H1 (cell line): Measurements from ENCODE around the gene PRRT1B. TPM values are rescaled to one million over a fixed set of nuclear protein-coding genes. Genes with fewer than 3 reads are reported as not detected.

Experiments
- CTCF ChIA-PET: fragments of 300-600 bp; sonication (Branson Sonifier 250); formaldehyde crosslinking; loops from one replicate; lab custom pipeline; 2021; ENCODE audit not compliant: partially characterized antibody; lab: Charles Lee
- POLR2A ChIA-PET: fragments of 300-600 bp; sonication (Branson Sonifier 250); formaldehyde crosslinking; loops from one replicate; lab custom pipeline; 2021; ENCODE audit warnings: inconsistent platforms; ENCODE audit not compliant: partially characterized antibody; lab: Charles Lee
- DNase-seq, 2 experiments: peaks; one replicate each; pipeline versions ENCODE4 v3.0.0 to v3.0.0-alpha.2; 2010 to 2022; ENCODE audit warnings: low spot score in 2 of 2, low read depth in 1 of 2, mixed read lengths in 1 of 2
- FAIRE-seq: peaks from 2 replicates; lab custom pipeline; 2011; peaks lifted over from hg19 to GRCh38; lab: Jason Lieb, UNC
- H2AFZ ChIP-seq: 2 replicates; pipeline ENCODE4 v1.8.1; 2012; ENCODE audit warnings: low read length, inconsistent platforms
- H2AK5ac ChIP-seq: 2 replicates; pipeline ENCODE4 v1.6.1; 2013; ENCODE audit warnings: low read depth, low read length
- H2BK120ac ChIP-seq: replicated peaks from 2 replicates; pipeline ENCODE3; 2013; ENCODE audit warnings: low read depth, low read length, inconsistent platforms
- H2BK12ac ChIP-seq: 2 replicates; pipeline ENCODE4 v1.6.1; 2013; ENCODE audit warnings: low read depth, low read length
- H2BK15ac ChIP-seq: 2 replicates; pipeline ENCODE4 v1.6.1; 2013; ENCODE audit warnings: low read length
- H2BK20ac ChIP-seq: 2 replicates; pipeline ENCODE4 v1.6.1; 2013; ENCODE audit warnings: low read length
- H2BK5ac ChIP-seq: 2 replicates; pipeline ENCODE4 v1.6.1; 2013; ENCODE audit warnings: low read depth, low read length
- H3K14ac ChIP-seq: 2 replicates; pipeline ENCODE4 v1.6.1; 2013; ENCODE audit warnings: inconsistent platforms; ENCODE audit not compliant: insufficient read length
- H3K18ac ChIP-seq: 2 replicates; pipeline ENCODE4 v1.6.1; 2013; ENCODE audit warnings: low read length; ENCODE audit errors: extremely low read depth
- H3K23ac ChIP-seq: 2 replicates; pipeline ENCODE4 v1.6.1; 2013; ENCODE audit warnings: inconsistent platforms; ENCODE audit not compliant: insufficient read length
- H3K23me2 ChIP-seq: 2 replicates; pipeline ENCODE4 v1.6.1; 2013; ENCODE audit warnings: low read depth, low read length
- H3K27ac ChIP-seq: 2 replicates; pipeline ENCODE4 v1.6.1; 2011; ENCODE audit warnings: low read depth, low read length, inconsistent platforms
- H3K27me3 ChIP-seq, 4 experiments: replicated peaks in 1 of 4; 1 replicate in 1 of 4; 2 replicates in 3 of 4; pipeline versions ENCODE4 v1.6.1 to v1.8.1; 2011 to 2013; ENCODE audit warnings: low read length in 3 of 4, mild to moderate bottlenecking in 3 of 4, inconsistent platforms in 2 of 4, mixed read lengths in 2 of 4, moderate library complexity in 1 of 4; ENCODE audit not compliant: control insufficient read depth in 3 of 4, insufficient read depth in 3 of 4; ENCODE audit errors: extremely low read depth in 1 of 4
- H3K36me3 ChIP-seq, 4 experiments: 2 replicates each; pipeline versions ENCODE4 v1.6.1 to v1.8.1; 2011 to 2013; ENCODE audit warnings: mild to moderate bottlenecking in 4 of 4, low read length in 3 of 4, moderate library complexity in 2 of 4, control low read depth in 1 of 4, inconsistent platforms in 1 of 4; ENCODE audit not compliant: insufficient read depth in 4 of 4, control insufficient read depth in 2 of 4
- H3K4ac ChIP-seq: replicated peaks from 2 replicates; pipeline ENCODE3; 2013; ENCODE audit warnings: low read length, low read depth, mixed read lengths, inconsistent platforms; ENCODE audit not compliant: insufficient read length
- H3K4me1 ChIP-seq, 4 experiments: replicated peaks in 1 of 4; 1 replicate in 1 of 4; 2 replicates in 3 of 4; pipeline versions ENCODE4 v1.6.1 to v1.8.1; 2011 to 2013; ENCODE audit warnings: low read length in 3 of 4, inconsistent platforms in 2 of 4, mixed read lengths in 1 of 4; ENCODE audit not compliant: insufficient read depth in 4 of 4, control insufficient read depth in 3 of 4
- H3K4me2 ChIP-seq, 2 experiments: 2 replicates each; pipeline versions ENCODE4 v1.6.1 to v1.8.1; 2011 to 2013; ENCODE audit warnings: low read depth in 2 of 2, low read length in 2 of 2, control low read depth in 1 of 2, inconsistent platforms in 1 of 2, mild to moderate bottlenecking in 1 of 2; ENCODE audit not compliant: insufficient read depth in 1 of 2
- H3K4me3 ChIP-seq, 4 experiments: fragments of 200-600, 300-600 bp in 1 of 4; sonication (generic), shearing (Covaris generic), sonication (Bioruptor Twin) in 1 of 4; 2 replicates each; pipeline versions ENCODE4 v1.5.1 to v1.8.1; 2011 to 2016; ENCODE audit warnings: low read length in 4 of 4, low read depth in 3 of 4, control low read depth in 2 of 4, inconsistent platforms in 2 of 4, mild to moderate bottlenecking in 2 of 4, mixed read lengths in 1 of 4, moderate library complexity in 1 of 4; ENCODE audit not compliant: insufficient read depth in 2 of 4; ENCODE audit errors: extremely low read depth in 1 of 4
- H3K56ac ChIP-seq: replicated peaks from 2 replicates; pipeline ENCODE3; 2013; ENCODE audit warnings: low read depth, mild to moderate bottlenecking, mixed read lengths, low read length, inconsistent platforms; ENCODE audit not compliant: insufficient read length
- H3K79me1 ChIP-seq: 2 replicates; pipeline ENCODE4 v1.6.1; 2013; ENCODE audit warnings: low read depth, low read length, control low read depth
- H3K79me2 ChIP-seq, 2 experiments: 2 replicates each; pipeline versions ENCODE4 v1.6.1 to v1.8.1; 2012 to 2013; ENCODE audit warnings: low read length in 2 of 2, mild to moderate bottlenecking in 2 of 2, inconsistent platforms in 1 of 2; ENCODE audit not compliant: insufficient read depth in 2 of 2, control insufficient read depth in 1 of 2
- H3K9ac ChIP-seq, 4 experiments: replicated peaks in 1 of 4; 1 replicate in 1 of 4; 2 replicates in 3 of 4; pipeline versions ENCODE4 v1.6.1 to v1.8.1; 2011 to 2013; ENCODE audit warnings: low read depth in 3 of 4, low read length in 3 of 4, control low read depth in 2 of 4, mild to moderate bottlenecking in 2 of 4, moderate library complexity in 2 of 4, inconsistent platforms in 1 of 4; ENCODE audit errors: extremely low read depth in 1 of 4
- H3K9me3 ChIP-seq, 2 experiments: 2 replicates each; pipeline versions ENCODE4 v1.6.1 to v1.8.1; 2012 to 2013; ENCODE audit warnings: mild to moderate bottlenecking in 2 of 2, moderate library complexity in 2 of 2, control low read depth in 1 of 2, inconsistent platforms in 1 of 2, low read depth in 1 of 2, low read length in 1 of 2, mixed read lengths in 1 of 2; ENCODE audit not compliant: insufficient read depth in 2 of 2
- H4K20me1 ChIP-seq, 2 experiments: replicated peaks in 1 of 2; 2 replicates each; pipeline versions ENCODE3 to v1.8.1; 2011 to 2013; ENCODE audit warnings: inconsistent platforms in 2 of 2, low read length in 2 of 2, mild to moderate bottlenecking in 1 of 2; ENCODE audit not compliant: insufficient read depth in 2 of 2, control insufficient read depth in 1 of 2
- H4K5ac ChIP-seq: 2 replicates; pipeline ENCODE4 v1.6.1; 2013; ENCODE audit warnings: low read length, low read depth, mixed read lengths, inconsistent platforms; ENCODE audit not compliant: insufficient read length
- H4K8ac ChIP-seq: 2 replicates; pipeline ENCODE4 v1.8.0; 2013; ENCODE audit warnings: mild to moderate bottlenecking, moderate library complexity, low read length, inconsistent platforms; ENCODE audit not compliant: insufficient read depth; ENCODE audit errors: extremely low read depth
- H4K91ac ChIP-seq: replicated peaks from 2 replicates; pipeline ENCODE3; 2013; ENCODE audit warnings: low read length, mixed read lengths, inconsistent platforms; ENCODE audit not compliant: insufficient read length
- BRCA1 ChIP-seq: IDR thresholded peaks from 2 replicates; pipeline ENCODE4 v1.6.1; 2012; ENCODE audit warnings: low read depth, low read length, improper control_type of control experiment
- CTBP2 ChIP-seq: IDR thresholded peaks from 2 replicates; pipeline ENCODE4 v1.7.0; 2011; ENCODE audit warnings: borderline replicate concordance, mild to moderate bottlenecking, moderate library complexity, mixed read lengths, low read length; ENCODE audit not compliant: insufficient read depth, insufficient read length
- PHF8 ChIP-seq: fragments of 200-600 bp; sonication (generic); conservative IDR thresholded peaks from 2 replicates; pipeline ENCODE4 v1.7.1; 2012; ENCODE audit warnings: low read depth, mild to moderate bottlenecking, inconsistent platforms, low read length, moderate library complexity
- SAP30 ChIP-seq: fragments of 300-600 bp; sonication (generic); IDR thresholded peaks from 2 replicates; pipeline ENCODE4 v1.7.1; 2012; ENCODE audit warnings: low read length, moderate library complexity, mild to moderate bottlenecking, inconsistent platforms; ENCODE audit not compliant: insufficient read depth, insufficient replicate concordance
- TEAD4 ChIP-seq: IDR thresholded peaks from 2 replicates; pipeline ENCODE4 v1.6.1; 2012; ENCODE audit warnings: low read depth, low read length, inconsistent platforms, mixed read lengths
- WGBS, 2 experiments: shearing (Covaris generic) in 1 of 2; methylation state at CpG; one replicate each; pipeline versions ENCODE4 v1.1.6 to v1.1.7; 2013 to 2015; ENCODE audit warnings: low lambda C conversion rate in 2 of 2, mixed read lengths in 2 of 2, inconsistent platforms in 1 of 2, low coverage in 1 of 2, missing lambda C conversion rate in 1 of 2; ENCODE audit not compliant: insufficient replicate concordance in 2 of 2, insufficient coverage in 1 of 2, insufficient read length in 1 of 2; ENCODE audit errors: extremely low coverage in 1 of 2, missing lambda C conversion rate in 1 of 2; 5-methylcytosine and 5-hydroxymethylcytosine counted together
- polyA plus RNA-seq, 7 experiments: library from polyadenylated mRNA; depleted of rRNA in 3 of 7; stranded (reverse) in 5 of 7; unstranded in 2 of 7; fragments of >200 nt in 5 of 7; fragments of 200-250 nt in 2 of 7; gene quantifications; 1 replicate in 5 of 7; 2 replicates in 1 of 7; 4 replicates in 1 of 7; pipeline versions ENCODE4 v1.2.1 to v1.2.3, GENCODE V29; 2011 to 2013; ENCODE audit warnings: missing spikeins in 2 of 7, mixed read lengths in 2 of 7
- total RNA-seq: library from RNA; stranded (reverse); fragmentation: NEBNext Ultra II Directional; extraction: Animal tissue kit (Norgen Biotek cat#: 25700); gene quantifications from 2 replicates; pipeline ENCODE4 v1.2.1, GENCODE V29; 2021
- TF ChIP-seq, protein P1 (sequence below): IDR thresholded peaks from 2 replicates; pipeline ENCODE4 v1.6.1; 2012; ENCODE audit warnings: inconsistent platforms

PRRT1B gene
- total and polyA plus RNA-seq, 2 of the 8 experiments (the other 6 are each of a cell fraction or from before 2014, with no cell fraction given): 0.30 to 1.2 TPM

DNA sequence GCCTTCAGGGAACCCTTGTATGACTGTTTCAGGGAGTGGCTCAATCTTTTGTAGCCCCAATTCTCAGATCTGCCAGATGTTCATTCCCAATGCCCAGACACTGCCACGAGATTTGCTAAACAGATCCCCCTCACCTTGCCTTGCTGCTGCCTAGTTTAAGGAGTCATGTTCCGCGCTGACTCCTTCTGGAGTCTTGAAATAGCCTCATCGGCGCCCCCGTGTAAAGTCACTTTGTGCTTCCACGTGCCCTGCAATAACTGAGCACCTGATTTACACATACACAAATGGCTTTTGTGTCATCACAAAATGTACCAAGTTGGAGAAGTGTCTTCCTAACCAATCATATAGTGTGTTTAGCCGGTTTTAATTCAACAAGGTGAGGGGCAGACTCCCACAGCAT, 62.3 kb downstream of the PRRT1B start:
- H2BK20ac ChIP-seq: peak overlapping the region; percentile 11; the same call in 1 of the 2 replicates
- 86% methylated on average over 8 of the region's 8 CpGs; no CpG with 5 or more reads in 1 of the 2 experiments for WGBS, 2 experiments
- DNase-seq (no peak), FAIRE-seq (no peak)
- H3K36me3 ChIP-seq: no peaks in the 10 kb centered on the region
- H3K79me2 ChIP-seq: no peaks in the 10 kb centered on the region
- H2BK120ac ChIP-seq: peak overlapping the region; percentile 45
- no peak overlapping the region for H3K14ac ChIP-seq
- peak overlapping the region; percentile 84 for H4K91ac ChIP-seq
- no peaks in the 10 kb centered on the region for H4K20me1 ChIP-seq
- peaks cover 11 to 24% (median 20%) of the 10 kb centered on the region in 4 experiments for H3K4me1 ChIP-seq
- peak overlapping the region; percentile 84 for H3K4ac ChIP-seq
- H4K8ac ChIP-seq: no peak overlapping the region; the same call in 1 of the 2 replicates
- H3K27me3 ChIP-seq: no peaks in the 10 kb centered on the region
- POLR2A ChIA-PET: interaction anchor here (1.1 to 1.2 kb wide), 2 partner anchors 35 to 125 kb away, joined by 3 read pairs; no protein-coding TSS in a partner anchor
- H2BK15ac ChIP-seq: no peak overlapping the region
- H2BK12ac ChIP-seq: peak overlapping the region; percentile 95; the same call in 1 of the 2 replicates
- H3K4me3 ChIP-seq: no peak overlapping the region
- no peak overlapping the region for H3K23ac ChIP-seq
- no peak overlapping the region for H4K5ac ChIP-seq
- peak overlapping the region; percentile 64 for H2BK5ac ChIP-seq
- no peaks in the 10 kb centered on the region for H3K79me1 ChIP-seq
- H3K9me3 ChIP-seq: no peaks in the 10 kb centered on the region
- H3K9ac ChIP-seq: 0 out of 7 replicates have a peak overlapping the region, but pooled peaks of 1 of the 4 experiments have one; percentile 7
- peak overlapping the region; percentile 68 for H2AK5ac ChIP-seq
- H3K18ac ChIP-seq: peak overlapping the region; percentile 34; the same call in 1 of the 2 replicates
- no peak for TF ChIP-seq SAP30
- no peak for TF ChIP-seq PHF8
- TF ChIP-seq CTBP2: no peak
- TF ChIP-seq, protein P1, sequence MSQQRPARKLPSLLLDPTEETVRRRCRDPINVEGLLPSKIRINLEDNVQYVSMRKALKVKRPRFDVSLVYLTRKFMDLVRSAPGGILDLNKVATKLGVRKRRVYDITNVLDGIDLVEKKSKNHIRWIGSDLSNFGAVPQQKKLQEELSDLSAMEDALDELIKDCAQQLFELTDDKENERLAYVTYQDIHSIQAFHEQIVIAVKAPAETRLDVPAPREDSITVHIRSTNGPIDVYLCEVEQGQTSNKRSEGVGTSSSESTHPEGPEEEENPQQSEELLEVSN: no peak
- no peak for TF ChIP-seq TEAD4
- no peak for TF ChIP-seq BRCA1
- H2AFZ ChIP-seq: no peak overlapping the region
- H3K27ac ChIP-seq: no peak overlapping the region
- no peaks in the 10 kb centered on the region for H3K23me2 ChIP-seq
- no peak overlapping the region for H3K56ac ChIP-seq
- CTCF ChIA-PET: interaction anchor here (0.6 to 1.9 kb wide), 7 partner anchors 16 to 133 kb away, joined by 3 to 6 read pairs (median 4); no protein-coding TSS in a partner anchor
- H3K4me2 ChIP-seq: peak overlapping the region in 1 of 2 experiments; percentile 56; a peak in 2 of 4 replicates
